ENCODE results near the gene ENPP1. TPM values are rescaled to one million over a fixed set of nuclear protein-coding genes. Genes with fewer than 3 reads are reported as not detected.
A peak's percentile ranks its signal among the peaks of the same experiment; 100 is the strongest.

Gene ENPP1
- total RNA-seq, 4 donors from 2014 or later, result 4.1 to 7.6 (median 5.3) TPM

GRCh38 chr6:131784561-131784960 lies 23.3 kb upstream of the ENPP1 start:
- intact Hi-C loops (cut with DNase I; ENCODE audit: low total_unique reads), result no loop called here
- WGBS, 2 donors, result 45 to 52% methylated on average over 1 of the region's 1 CpG
- DNase-seq (ENCODE audit: low spot score in 2 of 2), result peak in 1 of 2 donors; percentile 39
- H3K4me3 ChIP-seq (ENCODE audit: low read depth, poor library complexity, severe bottlenecking), result no peak overlapping the region
- no peak for TF ChIP-seq POLR2A (IDR thresholded peaks at IDR 0.05)
- TF ChIP-seq, protein P1, sequence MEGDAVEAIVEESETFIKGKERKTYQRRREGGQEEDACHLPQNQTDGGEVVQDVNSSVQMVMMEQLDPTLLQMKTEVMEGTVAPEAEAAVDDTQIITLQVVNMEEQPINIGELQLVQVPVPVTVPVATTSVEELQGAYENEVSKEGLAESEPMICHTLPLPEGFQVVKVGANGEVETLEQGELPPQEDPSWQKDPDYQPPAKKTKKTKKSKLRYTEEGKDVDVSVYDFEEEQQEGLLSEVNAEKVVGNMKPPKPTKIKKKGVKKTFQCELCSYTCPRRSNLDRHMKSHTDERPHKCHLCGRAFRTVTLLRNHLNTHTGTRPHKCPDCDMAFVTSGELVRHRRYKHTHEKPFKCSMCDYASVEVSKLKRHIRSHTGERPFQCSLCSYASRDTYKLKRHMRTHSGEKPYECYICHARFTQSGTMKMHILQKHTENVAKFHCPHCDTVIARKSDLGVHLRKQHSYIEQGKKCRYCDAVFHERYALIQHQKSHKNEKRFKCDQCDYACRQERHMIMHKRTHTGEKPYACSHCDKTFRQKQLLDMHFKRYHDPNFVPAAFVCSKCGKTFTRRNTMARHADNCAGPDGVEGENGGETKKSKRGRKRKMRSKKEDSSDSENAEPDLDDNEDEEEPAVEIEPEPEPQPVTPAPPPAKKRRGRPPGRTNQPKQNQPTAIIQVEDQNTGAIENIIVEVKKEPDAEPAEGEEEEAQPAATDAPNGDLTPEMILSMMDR (IDR thresholded peaks at IDR 0.05), result no peak

DNA sequence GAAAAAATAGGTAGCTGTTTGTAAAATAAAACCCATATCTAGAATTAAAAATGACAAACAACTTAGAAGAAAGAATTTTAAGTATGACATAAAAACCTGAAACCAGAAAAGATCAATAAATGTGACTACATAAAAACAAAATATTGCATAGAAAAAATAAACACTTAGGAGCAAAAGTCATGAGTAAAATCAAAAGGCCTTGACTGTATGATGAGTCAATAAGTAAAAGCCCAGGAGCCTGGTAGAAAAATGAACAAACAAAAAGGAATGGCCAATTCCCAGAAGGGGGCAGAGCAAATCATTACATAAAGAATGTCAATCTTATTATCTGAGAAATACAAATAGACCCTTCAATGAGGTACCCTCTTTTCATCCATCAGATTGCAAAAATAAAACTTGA lies 20.7 kb upstream of the ENPP1 start:
- TF ChIP-seq, protein P1 (IDR thresholded peaks at IDR 0.05), result no peak
- TF ChIP-seq POLR2A (IDR thresholded peaks at IDR 0.05), result no peak
- no peak overlapping the region for H3K4me3 ChIP-seq (ENCODE audit: low read depth, poor library complexity, severe bottlenecking)
- DNase-seq (ENCODE audit: low spot score in 2 of 2), result no peak
- intact Hi-C loops (cut with DNase I; ENCODE audit: low total_unique reads), result no loop called here

GRCh38 chr6:131787766-131788712 lies 19.8 kb upstream of the ENPP1 start:
- intact Hi-C loops (cut with DNase I; ENCODE audit: low total_unique reads), result no loop called here
- no peak overlapping the region for H3K4me3 ChIP-seq (ENCODE audit: low read depth, poor library complexity, severe bottlenecking)
- DNase-seq (ENCODE audit: low spot score in 2 of 2), result peak in 1 of 2 donors; percentile 90
- TF ChIP-seq, protein P1 (IDR thresholded peaks at IDR 0.05), result no peak
- TF ChIP-seq POLR2A (IDR thresholded peaks at IDR 0.05), result no peak
- 54 to 61% methylated on average over 8 of the region's 8 CpGs for WGBS, 2 donors

- intact Hi-C loops (cut with DNase I; ENCODE audit: low total_unique reads), result no loop called here
- 48 to 52% methylated on average over 1 of the region's 1 CpG for WGBS, 2 donors
- no peak overlapping the region for H3K4me3 ChIP-seq (ENCODE audit: low read depth, poor library complexity, severe bottlenecking)
- no peak for DNase-seq (ENCODE audit: low spot score in 2 of 2)
- TF ChIP-seq, protein P1 (IDR thresholded peaks at IDR 0.05), result no peak
- no peak for TF ChIP-seq POLR2A (IDR thresholded peaks at IDR 0.05)
These were observed 18.6 kb upstream of the ENPP1 start for GRCh38 chr6:131789219-131789618.

- H3K4me3 ChIP-seq (ENCODE audit: low read depth, poor library complexity, severe bottlenecking), result no peak overlapping the region
- intact Hi-C loops (cut with DNase I; ENCODE audit: low total_unique reads), result no loop called here
- DNase-seq (ENCODE audit: low spot score in 2 of 2), result no peak
- 55 to 61% methylated on average over 5 of the region's 5 CpGs for WGBS, 2 donors
- TF ChIP-seq POLR2A (IDR thresholded peaks at IDR 0.05), result no peak
- TF ChIP-seq, protein P1 (IDR thresholded peaks at IDR 0.05), result no peak
These were observed 16.3 kb upstream of the ENPP1 start for GRCh38 chr6:131791476-131791875.

Measured in lower leg skin (tissue), 4 donors.